HG02870 (cell line): Measurements from ENCODE around the gene AGBL1.
"Not testable (repeated sequence)": the region's sequence is repeated elsewhere in the genome, so short reads cannot be mapped to it uniquely, and the experiment has no call there.

ENCODE experiments used
- ATAC-seq: cut with Tn5 transposase; IDR thresholded peaks from one replicate; pipeline ENCODE4 v1.9.1; 2021; ENCODE audit warnings: mild to moderate bottlenecking, moderate library complexity; ENCODE audit not compliant: unreplicated experiment

Gene AGBL1

GRCh38 chr15:86392296-86392695, 312.6 kb downstream of the AGBL1 start:
- no peak for ATAC-seq

GRCh38 chr15:86392874-86393273, 313.2 kb downstream of the AGBL1 start:
- ATAC-seq = no peak

- no peak for ATAC-seq
Measured at GRCh38 chr15:86394866-86395265, 315.2 kb downstream of the AGBL1 start.

GRCh38 chr15:86399041-86399954, 319.6 kb downstream of the AGBL1 start:
- no peak for ATAC-seq

GRCh38 chr15:86403221-86403620, 323.6 kb downstream of the AGBL1 start:
- no peak for ATAC-seq

GRCh38 chr15:86403914-86404583, 324.4 kb downstream of the AGBL1 start:
- no peak for ATAC-seq

GRCh38 chr15:86408261-86408660, 328.6 kb downstream of the AGBL1 start:
- ATAC-seq = no peak

- ATAC-seq = no peak
Measured at GRCh38 chr15:86411916-86412315, 332.2 kb downstream of the AGBL1 start.

GRCh38 chr15:86413191-86413590, 333.5 kb downstream of the AGBL1 start:
- no peak for ATAC-seq

GRCh38 chr15:86425746-86426145, 346.1 kb downstream of the AGBL1 start:
- ATAC-seq = no peak

- ATAC-seq = no peak
Measured at GRCh38 chr15:86432861-86433260, 353.2 kb downstream of the AGBL1 start.

- no peak for ATAC-seq
Measured at GRCh38 chr15:86433983-86434382, 354.3 kb downstream of the AGBL1 start.

GRCh38 chr15:86439614-86440013, 359.9 kb downstream of the AGBL1 start:
- no peak for ATAC-seq

- no peak for ATAC-seq
Measured at GRCh38 chr15:86444527-86444926, 364.9 kb downstream of the AGBL1 start.

GRCh38 chr15:86445579-86446252, 366.0 kb downstream of the AGBL1 start:
- no peak for ATAC-seq

- ATAC-seq = no peak
Measured at GRCh38 chr15:86446253-86446640, 366.6 kb downstream of the AGBL1 start.

GRCh38 chr15:86465470-86466039, 385.9 kb downstream of the AGBL1 start:
- ATAC-seq = not testable (repeated sequence)

- ATAC-seq = no peak
Measured at GRCh38 chr15:86481720-86482119, 402.0 kb downstream of the AGBL1 start.

GRCh38 chr15:86483936-86484335, 404.3 kb downstream of the AGBL1 start:
- ATAC-seq = no peak

- ATAC-seq = no peak
Measured at GRCh38 chr15:86488046-86488445, 408.4 kb downstream of the AGBL1 start.

GRCh38 chr15:86489981-86490380, 410.3 kb downstream of the AGBL1 start:
- no peak for ATAC-seq
